Chondrocyte (in vitro differentiated cells): Measurements from ENCODE around the gene NPY. TPM values are rescaled to one million over a fixed set of nuclear protein-coding genes. Genes with fewer than 3 reads are reported as not detected.

Source experiments
- DNase-seq: peaks from one replicate; pipeline ENCODE4 v3.0.0; 2021; ENCODE audit warnings: mixed read lengths, low spot score
- H3K27ac Mint-ChIP-seq: one replicate; pipeline ENCODE4 v1.8.0; 2021; ENCODE audit warnings: mild to moderate bottlenecking, moderate library complexity, mixed read lengths; ENCODE audit not compliant: unreplicated experiment
- H3K27me3 Mint-ChIP-seq: 2 replicates; pipeline ENCODE4 v1.8.0; 2021; ENCODE audit warnings: low read depth, mixed read lengths
- H3K36me3 Mint-ChIP-seq: 2 replicates; pipeline ENCODE4 v1.8.0; 2021; ENCODE audit warnings: low read depth, mixed read lengths
- H3K4me1 Mint-ChIP-seq: 2 replicates; pipeline ENCODE4 v1.8.0; 2021; ENCODE audit warnings: low read depth, mild to moderate bottlenecking, mixed read lengths
- H3K4me3 Mint-ChIP-seq: one replicate; pipeline ENCODE4 v1.8.0; 2021; ENCODE audit warnings: mild to moderate bottlenecking, moderate library complexity, mixed read lengths; ENCODE audit not compliant: unreplicated experiment
- H3K9me3 Mint-ChIP-seq: 2 replicates; pipeline ENCODE4 v1.8.0; 2021; ENCODE audit warnings: low read depth, mixed read lengths
- CTCF ChIP-seq: fragments of 200-600 bp; sonication (generic); IDR thresholded peaks from 2 replicates; pipeline ENCODE4 v1.5.0; 2021; ENCODE audit warnings: antibody characterized with exemption, mild to moderate bottlenecking, moderate library complexity
- total RNA-seq: library from RNA; stranded (reverse); gene quantifications from 3 replicates; pipeline ENCODE4 v1.2.1, GENCODE V29; 2021

Gene NPY
- total RNA-seq, 1 donor from 2014 or later = not detected

DNA sequence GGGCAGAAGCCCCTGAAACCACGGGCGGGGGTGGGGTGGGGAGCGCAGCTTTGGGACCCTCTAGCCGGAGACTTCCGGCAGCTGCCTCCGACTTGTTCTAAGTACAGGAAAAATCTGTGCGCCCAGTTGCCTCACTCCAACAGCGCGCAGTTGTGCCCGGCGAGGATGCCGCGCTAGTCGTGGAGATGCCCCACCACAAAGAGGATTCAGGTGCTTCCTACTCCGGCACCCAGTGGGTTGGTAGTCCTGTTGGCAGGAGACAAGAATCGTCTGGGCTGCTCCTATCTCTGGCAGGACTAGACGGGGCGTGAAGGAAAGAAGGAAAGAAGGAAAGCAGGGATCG lies 465 bp upstream of the NPY start:
- peak; percentile 52 for DNase-seq
- Mint-ChIP-seq H3K9me3 (no peaks in the 10 kb centered on the region), H3K27ac (no peak overlapping the region), H3K4me3 (peak overlapping the region; percentile 44), H3K4me1 (peaks cover 2% of the 10 kb centered on the region), H3K36me3 (no peaks in the 10 kb centered on the region), H3K27me3 (peaks cover 30% of the 10 kb centered on the region)
- no peak for TF ChIP-seq CTCF

DNA sequence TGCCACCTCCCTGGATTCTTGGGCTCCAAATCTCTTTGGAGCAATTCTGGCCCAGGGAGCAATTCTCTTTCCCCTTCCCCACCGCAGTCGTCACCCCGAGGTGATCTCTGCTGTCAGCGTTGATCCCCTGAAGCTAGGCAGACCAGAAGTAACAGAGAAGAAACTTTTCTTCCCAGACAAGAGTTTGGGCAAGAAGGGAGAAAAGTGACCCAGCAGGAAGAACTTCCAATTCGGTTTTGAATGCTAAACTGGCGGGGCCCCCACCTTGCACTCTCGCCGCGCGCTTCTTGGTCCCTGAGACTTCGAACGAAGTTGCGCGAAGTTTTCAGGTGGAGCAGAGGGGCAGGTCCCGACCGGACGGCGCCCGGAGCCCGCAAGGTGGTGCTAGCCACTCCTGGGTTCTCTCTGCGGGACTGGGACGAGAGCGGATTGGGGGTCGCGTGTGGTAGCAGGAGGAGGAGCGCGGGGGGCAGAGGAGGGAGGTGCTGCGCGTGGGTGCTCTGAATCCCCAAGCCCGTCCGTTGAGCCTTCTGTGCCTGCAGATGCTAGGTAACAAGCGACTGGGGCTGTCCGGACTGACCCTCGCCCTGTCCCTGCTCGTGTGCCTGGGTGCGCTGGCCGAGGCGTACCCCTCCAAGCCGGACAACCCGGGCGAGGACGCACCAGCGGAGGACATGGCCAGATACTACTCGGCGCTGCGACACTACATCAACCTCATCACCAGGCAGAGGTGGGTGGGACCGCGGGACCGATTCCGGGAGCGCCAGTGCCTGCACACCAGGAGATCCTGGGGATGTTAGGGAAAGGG lies 913 bp downstream of the NPY start:
- Mint-ChIP-seq H3K27me3 (peaks cover 36% of the 10 kb centered on the region), H3K36me3 (no peaks in the 10 kb centered on the region)
- TF ChIP-seq CTCF = no peak

GRCh38 chr7:24290004-24290641 lies 6.1 kb downstream of the NPY start:
- Mint-ChIP-seq H3K4me1 (peaks cover 4% of the 10 kb centered on the region), H3K9me3 (no peaks in the 10 kb centered on the region), H3K4me3 (no peak overlapping the region), H3K36me3 (no peaks in the 10 kb centered on the region), H3K27me3 (peaks cover 31% of the 10 kb centered on the region), H3K27ac (no peak overlapping the region)
- peak; percentile 74 for TF ChIP-seq CTCF
- DNase-seq = no peak

More for the DNA sequence above, 913 bp downstream of the NPY start:
- Mint-ChIP-seq H3K4me3 (peak overlapping the region; percentile 31), H3K9me3 (no peaks in the 10 kb centered on the region), H3K4me1 (peaks cover 2% of the 10 kb centered on the region), H3K27ac (no peak overlapping the region)
- DNase-seq = peak; percentile 83

DNA sequence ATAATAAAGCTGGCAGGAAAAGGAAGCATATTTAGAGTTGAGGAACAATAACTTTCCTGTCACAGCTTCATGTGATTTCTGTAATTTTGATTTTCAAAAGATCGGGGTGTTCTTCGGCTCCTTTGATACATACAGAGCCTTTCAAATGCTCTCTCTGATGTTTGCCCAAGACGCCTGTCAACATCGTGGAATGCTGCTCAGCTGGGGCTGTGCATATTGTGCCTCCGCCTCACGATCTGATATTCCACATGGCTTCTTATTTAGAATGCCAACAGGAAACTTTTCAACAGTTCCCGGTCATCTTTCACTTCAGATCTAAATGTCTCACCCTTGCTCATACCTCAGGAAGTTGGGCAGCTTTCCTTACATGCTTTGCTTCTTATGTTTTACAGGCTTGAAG lies 7.3 kb downstream of the NPY start:
- no peaks in the 10 kb centered on the region for H3K9me3 Mint-ChIP-seq
- no peak overlapping the region for H3K4me3 Mint-ChIP-seq
- peaks cover 21% of the 10 kb centered on the region for H3K27me3 Mint-ChIP-seq
- no peak for TF ChIP-seq CTCF
- no peaks in the 10 kb centered on the region for H3K36me3 Mint-ChIP-seq
- peaks cover 4% of the 10 kb centered on the region for H3K4me1 Mint-ChIP-seq
- H3K27ac Mint-ChIP-seq = no peak overlapping the region
- DNase-seq = no peak

DNA sequence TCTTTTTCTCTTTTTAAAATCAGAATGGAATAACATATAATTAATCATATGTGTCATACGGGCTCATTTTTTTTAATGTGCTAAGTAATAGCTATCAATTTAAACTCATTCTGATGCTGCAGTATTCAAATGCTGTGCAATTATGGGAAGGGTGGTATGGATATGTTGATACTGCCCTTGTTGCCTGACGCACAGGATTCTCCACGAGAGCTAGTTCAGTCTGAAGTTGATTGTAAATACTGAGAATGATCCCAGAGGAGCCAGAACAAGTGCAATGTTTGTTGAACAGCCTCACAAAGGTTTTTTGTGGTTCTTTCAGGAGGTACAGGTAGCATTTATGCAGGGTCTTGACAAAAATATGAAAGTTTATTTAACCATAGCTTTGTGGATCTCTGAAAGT lies 13.4 kb downstream of the NPY start:
- Mint-ChIP-seq H3K27ac (no peak overlapping the region), H3K36me3 (no peaks in the 10 kb centered on the region), H3K4me3 (no peak overlapping the region), H3K4me1 (no peaks in the 10 kb centered on the region), H3K9me3 (peaks cover 8% of the 10 kb centered on the region), H3K27me3 (peaks cover 4% of the 10 kb centered on the region)
- TF ChIP-seq CTCF = no peak
- DNase-seq = no peak
